ENCODE results near the gene MAP2K3. TPM values are rescaled to one million over a fixed set of nuclear protein-coding genes. Genes with fewer than 3 reads are reported as not detected.

The MAP2K3 gene
- total RNA-seq, 4 donors from 2014 or later, result 23.3 to 42.4 (median 30.5) TPM

- H3K36me3 ChIP-seq, result peaks cover 21 to 52% (median 45%) of the 10 kb centered on the region in 4 donors
- no peaks in the 10 kb centered on the region for H3K9me3 ChIP-seq
- TF ChIP-seq EP300 (IDR thresholded peaks at IDR 0.05) (no peak), CTCF (IDR thresholded peaks at IDR 0.05) (no peak), POLR2AphosphoS5 (IDR thresholded peaks at IDR 0.05) (no peak), POLR2A (IDR thresholded peaks at IDR 0.05; ENCODE audit: low read depth) (no peak)
- intact Hi-C loops (cut with DNase I), result no loop called here
- no peaks in the 10 kb centered on the region for H3K27me3 ChIP-seq
- 55% methylated on average over 7 of the region's 10 CpGs for whole genome bisulfite sequencing
- peaks cover 23 to 52% (median 33%) of the 10 kb centered on the region in 4 donors for H3K4me1 ChIP-seq
- H3K27ac ChIP-seq (replicated peaks in 1 of 4), result no peak overlapping the region
- no peak overlapping the region for H3K4me3 ChIP-seq
- no peak for DNase-seq (ENCODE audit: extremely low spot score)
Observed at GRCh38 chr17:21297597-21297996, 13.1 kb downstream of the MAP2K3 start.

DNA sequence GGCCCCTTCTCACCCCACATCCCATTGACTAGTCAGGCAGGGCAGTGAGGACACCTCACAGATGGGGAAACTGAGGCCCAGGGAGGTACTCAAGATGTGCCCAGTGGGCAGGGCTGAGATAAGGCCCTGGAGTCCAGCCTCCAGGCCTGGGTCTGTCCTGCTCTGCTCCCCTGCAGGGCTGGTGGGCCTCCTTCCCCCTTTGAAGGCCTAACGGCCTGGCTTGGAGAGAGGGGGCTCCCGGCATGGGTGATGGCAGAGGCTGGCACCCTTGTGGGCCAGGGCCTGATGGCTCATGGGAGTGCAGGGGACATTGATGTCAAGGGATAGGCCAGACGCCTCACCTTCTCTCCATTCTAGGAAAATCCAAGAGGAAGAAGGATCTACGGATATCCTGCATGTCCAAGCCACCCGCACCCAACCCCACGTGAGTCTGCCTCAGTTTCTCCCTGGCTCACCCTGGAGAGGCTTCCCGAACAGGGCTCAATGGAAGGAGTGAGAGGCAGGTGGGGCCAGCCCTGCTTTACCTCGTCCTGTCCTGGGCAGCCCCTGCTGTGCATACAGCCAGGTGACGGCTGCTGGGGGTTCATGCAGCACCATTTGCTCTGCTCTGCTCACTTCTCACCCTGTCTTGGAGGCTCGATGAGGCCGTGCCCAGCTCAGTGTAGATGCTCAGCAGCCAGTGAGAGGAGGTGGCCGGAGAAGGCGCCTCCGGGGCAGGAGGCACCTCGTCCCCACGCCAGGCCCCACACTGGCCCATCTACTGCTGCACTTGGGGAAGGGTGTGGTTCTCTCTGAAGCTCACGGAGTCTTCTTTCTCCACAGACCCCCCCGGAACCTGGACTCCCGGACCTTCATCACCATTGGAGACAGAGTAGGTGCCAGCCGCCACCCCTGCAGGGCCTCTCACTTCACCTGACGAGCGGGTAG lies 13.8 kb downstream of the MAP2K3 start:
- H3K27me3 ChIP-seq, result no peaks in the 10 kb centered on the region
- peaks cover 21 to 54% (median 52%) of the 10 kb centered on the region in 4 donors for H3K36me3 ChIP-seq
- TF ChIP-seq POLR2AphosphoS5 (IDR thresholded peaks at IDR 0.05) (no peak), EP300 (IDR thresholded peaks at IDR 0.05) (no peak), POLR2A (IDR thresholded peaks at IDR 0.05; ENCODE audit: low read depth) (no peak), CTCF (IDR thresholded peaks at IDR 0.05) (no peak)
- peaks cover 23 to 47% (median 33%) of the 10 kb centered on the region in 4 donors for H3K4me1 ChIP-seq
- H3K27ac ChIP-seq (replicated peaks in 1 of 4), result no peak overlapping the region
- WGBS, result 72% methylated on average over 21 of the region's 22 CpGs
- intact Hi-C loops (cut with DNase I), result no loop called here
- no peaks in the 10 kb centered on the region for H3K9me3 ChIP-seq
- H3K4me3 ChIP-seq, result no peak overlapping the region
- no peak for DNase-seq (ENCODE audit: extremely low spot score)

DNA sequence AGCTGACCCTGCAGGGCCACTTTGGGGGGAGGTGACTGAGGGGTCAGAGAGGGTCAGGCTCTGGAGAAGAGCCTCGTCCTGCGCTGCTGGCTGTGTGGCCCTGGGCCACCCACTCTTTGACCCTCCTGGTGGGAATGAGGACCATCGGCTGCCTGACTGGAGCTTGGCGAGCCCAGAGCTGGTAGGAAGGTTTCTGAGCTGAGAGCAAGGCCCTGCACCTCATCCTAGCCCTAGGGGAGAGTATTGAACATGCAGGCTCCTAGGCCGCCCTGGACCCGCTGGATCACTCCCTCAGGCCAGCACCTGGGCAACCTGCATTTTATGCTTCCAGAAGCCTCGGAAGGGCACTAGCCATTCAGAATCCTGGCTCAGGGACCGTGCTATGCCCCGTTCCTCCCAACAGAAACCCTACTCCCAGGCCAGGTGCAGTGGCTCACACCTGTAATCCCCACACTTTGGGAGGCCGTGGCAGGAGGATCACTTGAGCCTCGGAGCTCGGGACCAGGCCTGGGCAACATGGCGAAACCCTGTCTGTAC lies 14.5 kb downstream of the MAP2K3 start:
- Histone ChIP-seq H3K27ac (replicated peaks in 1 of 4) (no peak overlapping the region), H3K9me3 (no peaks in the 10 kb centered on the region), H3K4me1 (peaks cover 23 to 39% (median 33%) of the 10 kb centered on the region in 4 donors), H3K27me3 (no peaks in the 10 kb centered on the region), H3K36me3 (peaks cover 29 to 61% (median 59%) of the 10 kb centered on the region in 4 donors), H3K4me3 (no peak overlapping the region)
- intact Hi-C loops (cut with DNase I), result no loop called here
- no peak for DNase-seq (ENCODE audit: extremely low spot score)
- TF ChIP-seq POLR2AphosphoS5 (IDR thresholded peaks at IDR 0.05), result no peak
- no peak for TF ChIP-seq POLR2A (IDR thresholded peaks at IDR 0.05; ENCODE audit: low read depth)
- no peak for TF ChIP-seq CTCF (IDR thresholded peaks at IDR 0.05)
- no peak for TF ChIP-seq EP300 (IDR thresholded peaks at IDR 0.05)
- WGBS, result 60% methylated on average over 12 of the region's 13 CpGs

DNA sequence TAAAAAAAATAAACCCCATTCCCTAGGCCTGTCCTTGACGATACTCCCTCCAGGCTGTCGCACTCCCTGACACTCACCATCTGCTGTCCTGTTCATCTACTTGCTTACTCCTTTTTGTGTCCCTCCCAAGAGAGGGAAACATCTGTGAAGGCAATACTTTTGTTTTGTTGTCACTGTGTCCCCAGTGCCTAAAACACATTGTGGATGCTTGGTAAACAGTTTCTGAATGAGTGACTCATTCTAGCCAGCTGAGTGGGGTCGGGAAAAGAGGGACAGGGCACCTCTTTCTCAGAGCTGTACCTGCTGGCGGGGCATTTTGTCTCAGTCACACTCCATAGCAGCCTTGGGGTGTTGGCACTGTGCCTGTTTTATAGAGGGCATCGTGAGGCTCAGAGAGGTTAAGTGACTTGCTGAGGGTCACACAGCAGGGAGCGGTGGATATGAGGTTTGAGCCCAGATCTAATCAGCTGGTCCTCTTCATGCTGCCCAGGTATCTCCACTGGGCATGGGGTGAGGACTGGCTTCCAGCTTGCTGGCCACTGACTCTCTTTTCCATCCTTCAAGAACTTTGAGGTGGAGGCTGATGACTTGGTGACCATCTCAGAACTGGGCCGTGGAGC lies 15.6 kb downstream of the MAP2K3 start:
- peaks cover 19 to 29% (median 25%) of the 10 kb centered on the region in 4 donors for H3K4me1 ChIP-seq
- DNase-seq (ENCODE audit: extremely low spot score), result no peak
- H3K27ac ChIP-seq (replicated peaks in 1 of 4), result no peak overlapping the region
- WGBS, result 49% methylated on average over 7 of the region's 7 CpGs
- TF ChIP-seq EP300 (IDR thresholded peaks at IDR 0.05) (no peak), POLR2A (IDR thresholded peaks at IDR 0.05; ENCODE audit: low read depth) (no peak), POLR2AphosphoS5 (IDR thresholded peaks at IDR 0.05) (no peak), CTCF (IDR thresholded peaks at IDR 0.05) (no peak)
- no peaks in the 10 kb centered on the region for H3K27me3 ChIP-seq
- no peak overlapping the region for H3K4me3 ChIP-seq
- peaks cover 30 to 71% (median 67%) of the 10 kb centered on the region in 4 donors for H3K36me3 ChIP-seq
- intact Hi-C loops (cut with DNase I), result no loop called here
- no peaks in the 10 kb centered on the region for H3K9me3 ChIP-seq

Measured in esophagus muscularis mucosa (tissue), 4 donors.